NCI-H774 (cell line): ENCODE measurements around the gene LMF1.

Experiments
- DNase-seq: peaks from one replicate; lab custom pipeline; 2025; lab: John Stamatoyannopoulos, UW

Gene LMF1

DNA sequence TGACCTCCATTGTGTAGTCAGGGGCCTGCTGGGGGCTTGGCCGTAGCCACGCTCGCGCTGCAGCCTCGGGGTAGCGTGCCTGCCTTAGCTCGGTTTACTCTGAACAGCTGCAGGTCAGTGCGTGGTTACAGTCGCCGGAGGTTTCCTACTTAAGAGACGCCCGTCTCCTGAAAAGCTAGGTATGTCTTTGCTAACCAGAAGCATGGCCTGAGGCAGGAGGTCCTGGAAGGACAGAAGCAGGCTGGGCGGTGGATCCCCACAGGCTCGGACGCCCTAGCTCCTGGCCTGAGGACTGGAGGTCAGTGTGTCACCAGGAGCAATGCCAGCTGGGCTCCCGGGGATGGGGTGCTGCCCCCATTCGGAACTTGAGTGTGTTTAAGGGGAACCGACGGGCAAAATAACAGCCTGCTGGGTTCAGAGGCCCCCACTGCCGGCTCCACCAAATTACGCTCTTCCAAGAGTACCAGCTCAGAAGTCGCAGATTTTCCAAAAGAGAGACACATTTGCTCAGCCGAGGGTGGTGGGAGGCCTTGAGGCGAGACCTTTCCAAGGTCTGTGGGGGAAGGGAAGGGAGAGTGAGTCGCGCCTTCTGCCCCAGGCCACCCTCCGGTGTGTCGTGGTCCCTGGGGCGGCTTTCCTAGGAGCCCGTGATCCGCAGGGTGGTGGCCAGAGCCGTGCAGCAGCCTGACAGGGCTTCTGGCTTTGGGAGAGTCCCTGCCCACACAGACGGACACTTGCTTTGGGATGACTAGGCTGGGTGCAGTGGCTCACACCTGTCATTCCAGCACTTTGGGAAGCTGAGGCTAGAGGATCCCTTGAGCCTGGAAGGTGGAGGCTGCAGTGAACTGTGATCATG lies 166.4 kb downstream of the LMF1 start:
- DNase-seq, result no peak

DNA sequence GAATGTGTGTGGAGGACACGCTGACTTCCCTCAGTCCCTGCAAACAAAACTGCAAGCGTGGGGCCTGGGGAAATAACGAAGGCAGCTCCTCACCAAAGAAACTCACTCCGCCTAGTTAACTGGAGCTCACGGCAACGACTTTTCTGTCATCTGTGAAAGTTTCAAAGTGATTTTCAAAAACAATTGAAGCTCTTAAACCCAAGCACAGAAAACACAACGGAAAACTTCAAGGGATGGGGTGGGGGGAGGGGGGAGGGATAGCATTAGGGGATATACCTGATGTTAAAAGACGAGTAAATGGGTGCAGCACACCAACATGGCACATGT lies 167.1 kb downstream of the LMF1 start:
- DNase-seq, result no peak
